BJ (cell line): Measurements from ENCODE around the gene DIPK1B. TPM values are rescaled to one million over a fixed set of nuclear protein-coding genes. Genes with fewer than 3 reads are reported as not detected.
A peak's percentile ranks its signal among the peaks of the same experiment; 100 is the strongest.

Experiments
- CTCF ChIA-PET: fragments of 350-600 bp; formaldehyde crosslinking; extraction: SDS; loops from one replicate; lab custom pipeline; 2021; ENCODE audit warnings: antibody characterized with exemption, inconsistent platforms; lab: Yijun Ruan, JAX
- POLR2A ChIA-PET: fragments of 300-600 bp; sonication (Branson Sonifier 250); formaldehyde crosslinking; extraction: SDS; loops from one replicate; lab custom pipeline; 2021; ENCODE audit warnings: antibody characterized with exemption; lab: Charles Lee
- DNase-seq: peaks from one replicate; pipeline ENCODE4 v3.0.0-alpha.2; 2011; ENCODE audit warnings: low read depth
- H3K27me3 ChIP-seq: 2 replicates; pipeline ENCODE4 v1.6.0; 2011; ENCODE audit warnings: low read length; ENCODE audit not compliant: control insufficient read depth, insufficient read depth
- H3K36me3 ChIP-seq: 2 replicates; pipeline ENCODE4 v1.5.1; 2011; ENCODE audit warnings: low read length; ENCODE audit not compliant: control insufficient read depth, insufficient read depth
- H3K4me3 ChIP-seq: 2 replicates; pipeline ENCODE4 v1.5.1; 2011; ENCODE audit warnings: low read depth, mild to moderate bottlenecking, control low read depth, low read length
- CTCF ChIP-seq: IDR thresholded peaks from 2 replicates; pipeline ENCODE4 v1.5.1; 2011; ENCODE audit warnings: low read depth, mild to moderate bottlenecking, control low read depth, inconsistent platforms, low read length, moderate library complexity; ENCODE audit not compliant: insufficient read depth
- polyA plus RNA-seq: library from polyadenylated mRNA; depleted of rRNA; stranded (reverse); fragments of >200 nt; gene quantifications from 2 replicates; pipeline ENCODE4 v1.2.3, GENCODE V29; 2011

Gene DIPK1B
- polyA plus RNA-seq, 1 experiment: 0.42 TPM

DNA sequence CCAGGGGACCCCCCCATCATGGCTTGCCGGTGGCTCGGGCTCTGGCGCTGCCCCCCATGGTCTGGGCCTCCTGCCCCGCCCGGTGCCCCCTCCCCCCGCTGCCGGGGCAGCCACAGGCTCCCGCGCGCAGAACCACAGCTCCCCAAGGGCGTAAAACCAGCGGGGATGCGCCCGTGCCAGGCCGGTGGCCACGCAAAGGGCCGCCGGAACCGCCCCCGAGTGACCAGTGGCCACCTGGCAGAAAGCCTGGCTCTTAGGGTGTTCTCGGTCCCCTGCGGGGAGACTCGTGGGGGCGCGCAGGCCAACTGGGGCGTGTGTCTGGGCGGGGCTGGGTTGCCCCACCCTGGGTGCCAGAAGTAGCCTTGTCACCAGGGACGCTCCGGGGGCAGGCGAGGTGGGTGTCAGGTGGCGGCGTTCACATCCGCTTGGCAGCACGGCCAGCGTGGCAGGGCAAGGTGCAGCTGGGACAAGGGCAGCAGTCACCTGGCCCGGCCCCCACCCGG lies 24.6 kb upstream of the DIPK1B start:
- peak overlapping the region; percentile 89; the same call in 1 of the 2 replicates for H3K4me3 ChIP-seq
- no peaks in the 10 kb centered on the region for H3K36me3 ChIP-seq
- ChIA-PET POLR2A (no interaction called here), CTCF (interaction anchor here (3.2 kb wide), 1 partner anchor 16 kb away, joined by 14 read pairs; no protein-coding TSS in a partner anchor)
- no peak for DNase-seq
- no peaks in the 10 kb centered on the region for H3K27me3 ChIP-seq
- no peak for TF ChIP-seq CTCF

DNA sequence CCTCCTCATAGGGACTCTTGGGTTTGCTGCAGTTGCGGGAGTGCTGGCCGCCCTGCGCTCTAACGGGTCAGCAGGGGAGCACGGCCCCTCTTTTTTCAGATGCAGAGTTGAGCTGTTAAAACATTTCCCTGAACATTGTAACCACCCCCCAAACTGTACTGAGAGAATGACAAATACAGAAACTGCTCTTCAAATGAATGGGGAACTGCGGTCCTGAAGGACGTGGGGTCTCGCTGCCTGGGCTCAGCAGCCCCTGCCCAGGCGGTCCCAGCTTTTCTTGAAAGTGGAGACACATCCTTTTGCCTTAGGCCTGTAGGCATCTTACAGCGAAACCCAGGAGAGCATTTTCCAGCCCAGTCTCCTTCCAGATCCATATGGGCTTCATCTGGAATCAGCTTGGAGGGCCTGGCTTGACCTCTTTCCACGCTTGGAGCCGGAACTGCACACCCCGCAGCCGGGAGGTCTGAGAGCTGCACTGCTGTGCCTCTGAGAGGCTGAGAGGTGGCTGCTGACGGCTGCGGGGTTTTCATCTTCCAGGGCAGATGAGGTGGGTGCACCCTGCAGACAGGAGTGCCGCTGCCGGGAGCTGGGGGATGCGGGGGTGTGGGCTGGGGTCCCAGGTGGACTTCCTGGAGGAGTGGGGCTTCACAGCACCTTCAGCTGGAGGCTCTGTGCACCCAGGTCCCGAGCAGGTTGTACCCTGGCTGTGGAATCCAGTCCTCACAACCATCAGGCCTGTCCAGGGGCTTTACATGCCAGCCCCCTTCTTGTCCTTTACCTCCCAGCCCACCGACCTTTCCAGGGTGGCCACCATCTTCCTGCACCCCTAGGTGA lies 23.9 kb upstream of the DIPK1B start:
- ChIA-PET CTCF (interaction anchor here (1.1 to 3.2 kb wide), 3 partner anchors 16 to 39 kb away, joined by 3 to 14 read pairs (median 6); no protein-coding TSS in a partner anchor), POLR2A (no interaction called here)
- Histone ChIP-seq H3K27me3 (no peaks in the 10 kb centered on the region), H3K36me3 (no peaks in the 10 kb centered on the region), H3K4me3 (no peak overlapping the region)
- TF ChIP-seq CTCF: no peak
- DNase-seq: no peak

GRCh38 chr9:136689108-136689460 lies 23.3 kb upstream of the DIPK1B start:
- TF ChIP-seq CTCF: no peak
- H3K36me3 ChIP-seq: no peaks in the 10 kb centered on the region
- no peak for DNase-seq
- H3K4me3 ChIP-seq: no peak overlapping the region
- CTCF ChIA-PET: interaction anchor here (1.1 to 1.5 kb wide), 2 partner anchors 18 to 39 kb away, joined by 3 to 6 read pairs; no protein-coding TSS in a partner anchor
- POLR2A ChIA-PET: no interaction called here
- no peaks in the 10 kb centered on the region for H3K27me3 ChIP-seq

GRCh38 chr9:136690104-136690805 lies 22.1 kb upstream of the DIPK1B start:
- CTCF ChIA-PET: interaction anchor here (1.5 kb wide), 1 partner anchor 19 kb away, joined by 6 read pairs; no protein-coding TSS in a partner anchor
- Histone ChIP-seq H3K4me3 (no peak overlapping the region), H3K27me3 (no peaks in the 10 kb centered on the region), H3K36me3 (no peaks in the 10 kb centered on the region)
- POLR2A ChIA-PET: no interaction called here
- no peak for DNase-seq
- no peak for TF ChIP-seq CTCF

DNA sequence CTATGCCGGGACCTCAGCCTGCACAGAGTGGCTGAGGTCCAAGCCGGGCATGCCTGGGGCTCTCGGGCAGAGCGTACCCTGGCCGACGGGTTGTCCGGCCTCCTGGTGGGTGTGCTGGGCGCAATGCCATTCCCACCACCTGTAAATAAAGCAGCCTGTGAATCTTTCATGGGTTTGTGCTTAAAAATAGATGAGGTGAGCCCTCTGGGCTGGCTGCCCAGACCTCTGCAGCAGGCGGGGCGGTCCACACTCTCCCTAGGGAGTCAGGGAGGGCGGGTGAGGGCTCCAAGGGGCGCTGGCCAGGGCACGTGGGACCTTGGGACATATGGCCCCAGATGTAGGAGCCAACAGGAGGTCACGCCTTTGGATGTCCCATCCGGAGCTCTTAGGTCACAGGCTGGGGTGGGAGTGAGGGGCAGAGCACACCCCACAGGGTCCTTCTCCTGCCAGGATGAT lies 21.5 kb upstream of the DIPK1B start:
- Histone ChIP-seq H3K27me3 (no peaks in the 10 kb centered on the region), H3K4me3 (no peak overlapping the region), H3K36me3 (no peaks in the 10 kb centered on the region)
- POLR2A ChIA-PET: no interaction called here
- CTCF ChIA-PET: no interaction called here
- no peak for DNase-seq
- no peak for TF ChIP-seq CTCF
